A549 (cell line): ENCODE results near the gene PHF2. TPM values are rescaled to one million over a fixed set of nuclear protein-coding genes. Genes with fewer than 3 reads are reported as not detected.
"Not testable (repeated sequence)": the region's sequence is repeated elsewhere in the genome, so short reads cannot be mapped to it uniquely, and the experiment has no call there.

Experiments used
- ATAC-seq, 2 experiments: fragments of 200-7000 bp in 1 of 2; fragments of >200 bp in 1 of 2; cut with Nextera tagmentation in 1 of 2; cut with Tn5 transposase in 1 of 2; 3 replicates each; pipeline versions ENCODE4 v1.8.0 to v1.9.1; 2018 to 2020; ENCODE audit warnings: mild to moderate bottlenecking in 1 of 2, moderate library complexity in 1 of 2
- CTCF ChIA-PET: fragments of 300-600 bp; sonication (Branson Sonifier 250); formaldehyde crosslinking; extraction: SDS; loops from one replicate; lab custom pipeline; 2021; ENCODE audit warnings: antibody characterized with exemption, inconsistent platforms; lab: Yijun Ruan, JAX
- POLR2A ChIA-PET: fragments of 350-600 bp; formaldehyde crosslinking; extraction: SDS; loops from one replicate; lab custom pipeline; 2021; ENCODE audit warnings: antibody characterized with exemption, inconsistent platforms; lab: Yijun Ruan, JAX
- DNase-seq, 2 experiments: peaks; one replicate each; pipeline versions ENCODE4 v3.0.0 to v3.0.0-alpha.2; 2011 to 2016; ENCODE audit warnings: low read depth in 1 of 2, low spot score in 1 of 2
- FAIRE-seq: peaks from 2 replicates; lab custom pipeline; 2011; peaks lifted over from hg19 to GRCh38; lab: Jason Lieb, UNC
- H3K27ac ChIP-seq, 2 experiments: fragments of >200 bp; sonication (Bioruptor Twin); formaldehyde crosslinking; 3 replicates each; pipeline ENCODE4 v1.5.1; 2016 to 2017
- H3K4me1 ChIP-seq: fragments of >200 bp; sonication (Bioruptor Twin); formaldehyde crosslinking; 3 replicates; pipeline ENCODE4 v1.6.1; 2016
- H3K4me2 ChIP-seq: fragments of >200 bp; sonication (Bioruptor Twin); formaldehyde crosslinking; 3 replicates; pipeline ENCODE4 v1.6.1; 2016
- H3K4me3 ChIP-seq: fragments of >200 bp; sonication (Bioruptor Twin); formaldehyde crosslinking; 3 replicates; pipeline ENCODE4 v1.5.1; 2016
- H3K9me3 ChIP-seq: fragments of >200 bp; sonication (Bioruptor Twin); formaldehyde crosslinking; 3 replicates; pipeline ENCODE4 v1.6.1; 2016
- CHD2 ChIP-seq: fragments of 150-350 bp; IDR thresholded peaks from 2 replicates; pipeline ENCODE4 v1.6.1; 2014; ENCODE audit warnings: low read length; ENCODE audit not compliant: partially characterized antibody
- EHMT2 ChIP-seq: fragments of 200-600 bp; sonication (generic); IDR thresholded peaks from 2 replicates; pipeline ENCODE4 v1.6.1; 2016; ENCODE audit warnings: antibody characterized with exemption, low read depth, mild to moderate bottlenecking, moderate library complexity
- FOSB ChIP-seq: fragments of 250-450 bp; sonication (Bioruptor Pico); IDR thresholded peaks from 2 replicates; pipeline ENCODE4 v1.5.0; 2020; ENCODE audit warnings: mild to moderate bottlenecking, moderate library complexity
- HEYL ChIP-seq: fragments of 250-450 bp; sonication (Bioruptor Pico); IDR thresholded peaks from 2 replicates; pipeline ENCODE4 v1.8.0; 2021; ENCODE audit warnings: mild to moderate bottlenecking, moderate library complexity
- KDM1A ChIP-seq: fragments of 200-600 bp; sonication (generic); IDR thresholded peaks from 2 replicates; pipeline ENCODE4 v1.6.1; 2016; ENCODE audit warnings: low read depth, mild to moderate bottlenecking
- KDM5A ChIP-seq: fragments of 200-600 bp; sonication (generic); IDR thresholded peaks from 2 replicates; pipeline ENCODE4 v1.6.1; 2016; ENCODE audit warnings: antibody characterized with exemption, mild to moderate bottlenecking
- MAFK ChIP-seq: fragments of 450-650 bp; IDR thresholded peaks from 2 replicates; pipeline ENCODE4 v1.6.1; 2014; ENCODE audit not compliant: partially characterized antibody
- MAZ ChIP-seq: fragments of 150-350 bp; IDR thresholded peaks from 2 replicates; pipeline ENCODE4 v1.6.1; 2014; ENCODE audit warnings: antibody characterized with exemption, low read depth, low read length, borderline replicate concordance
- MYC ChIP-seq: IDR thresholded peaks from 2 replicates; pipeline ENCODE4 v1.6.1; 2012; ENCODE audit warnings: mild to moderate bottlenecking, inconsistent platforms, low read length, improper control_type of control experiment, borderline replicate concordance
- NPAS2 ChIP-seq: fragments of 250-450 bp; sonication (Bioruptor Pico); IDR thresholded peaks from 2 replicates; pipeline ENCODE4 v1.8.0; 2022; ENCODE audit warnings: mild to moderate bottlenecking, moderate library complexity, borderline replicate concordance
- PHF8 ChIP-seq: fragments of 200-600 bp; sonication (generic); IDR thresholded peaks from 2 replicates; pipeline ENCODE4 v1.6.1; 2016; ENCODE audit warnings: low read depth, mild to moderate bottlenecking, antibody characterized with exemption, moderate library complexity, borderline replicate concordance
- SREBF2 ChIP-seq: fragments of 450-650 bp; IDR thresholded peaks from 2 replicates; pipeline ENCODE4 v1.6.1; 2014; ENCODE audit warnings: mild to moderate bottlenecking, moderate library complexity
- TFCP2L1 ChIP-seq: fragments of 250-450 bp; sonication (Bioruptor Pico); IDR thresholded peaks from 2 replicates; pipeline ENCODE4 v1.5.0; 2021; ENCODE audit warnings: mild to moderate bottlenecking
- TP53 ChIP-seq: fragments of 250-450 bp; sonication (Bioruptor Pico); IDR thresholded peaks from 2 replicates; pipeline ENCODE4 v1.5.0; 2021; ENCODE audit warnings: mild to moderate bottlenecking, moderate library complexity
- ZFP36 ChIP-seq: fragments of 450-650 bp; IDR thresholded peaks from 2 replicates; pipeline ENCODE4 v1.6.1; 2014; ENCODE audit warnings: borderline replicate concordance; ENCODE audit not compliant: partially characterized antibody
- ZNF302 ChIP-seq: fragments of 250-450 bp; sonication (Bioruptor Pico); IDR thresholded peaks from 2 replicates; pipeline ENCODE4 v1.9.0; 2021; ENCODE audit warnings: inconsistent platforms, mild to moderate bottlenecking, moderate library complexity
- WGBS: methylation state at CpG from one replicate; pipeline ENCODE4 v1.1.6; 2017; ENCODE audit errors: missing lambda C conversion rate; 5-methylcytosine and 5-hydroxymethylcytosine counted together
- polyA plus RNA-seq, 4 experiments: library from polyadenylated mRNA; depleted of rRNA in 3 of 4; stranded (reverse); fragments of >200 nt; fragmentation: RNase III in 1 of 4; extraction: RNeasy Plus Mini Kit Qiagen cat#74134 plus additional on column Dnase treatment in 1 of 4; gene quantifications; 2 replicates in 3 of 4; 3 replicates in 1 of 4; pipeline ENCODE4 v1.2.3, GENCODE V29; 2011 to 2017
- TF ChIP-seq, protein P1 (sequence below): IDR thresholded peaks from 2 replicates; pipeline ENCODE4 v1.6.1; 2012; ENCODE audit warnings: low read depth, borderline replicate concordance
- TF ChIP-seq, protein P2 (sequence below): fragments of 450-650 bp; IDR thresholded peaks from 2 replicates; pipeline ENCODE4 v1.6.1; 2014; ENCODE audit warnings: antibody characterized with exemption
- TF ChIP-seq, protein P3 (sequence below): fragments of >200 bp; sonication (Bioruptor Twin); formaldehyde crosslinking; IDR thresholded peaks from 3 replicates; pipeline ENCODE4 v1.5.1; 2016
- TF ChIP-seq, protein P4 (sequence below): fragments of 150-350 bp; IDR thresholded peaks from 2 replicates; pipeline ENCODE4 v1.6.1; 2014; ENCODE audit warnings: low read depth, mild to moderate bottlenecking, low read length

Gene PHF2
- polyA plus RNA-seq, 2 of the 4 experiments (the other 2 are of a cell fraction) = 9.6 to 12.2 TPM

DNA sequence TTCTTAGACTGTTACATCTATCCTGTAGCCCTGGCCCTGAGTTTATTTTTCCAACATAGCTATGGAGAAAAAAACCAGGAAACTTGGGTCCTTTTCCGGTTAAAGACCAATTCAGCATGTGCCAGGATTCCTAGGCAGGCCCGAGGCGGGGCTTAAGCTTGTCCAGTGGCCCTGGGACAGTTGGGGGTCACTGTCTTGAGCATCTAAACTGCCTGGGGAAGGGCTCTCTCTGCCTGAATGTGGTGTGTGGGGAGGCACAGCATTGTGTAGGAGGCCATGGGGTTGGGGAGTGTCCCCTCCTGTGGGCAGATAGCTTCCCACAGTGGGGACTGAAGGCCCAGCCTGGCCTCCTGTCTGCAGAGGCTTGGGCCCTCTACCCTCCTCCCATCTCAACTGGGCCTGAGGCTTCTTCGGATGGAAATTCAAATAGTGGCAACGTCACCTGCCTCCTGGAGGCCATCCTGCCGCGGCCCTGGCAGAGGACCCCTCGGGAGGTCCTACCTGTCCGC is 88.8 kb downstream of the PHF2 start:
- DNase-seq (no peak), ATAC-seq (no peak)
- no peak overlapping the region for H3K4me3 ChIP-seq
- H3K4me2 ChIP-seq = no peak overlapping the region
- no peaks in the 10 kb centered on the region for H3K4me1 ChIP-seq
- ChIA-PET POLR2A (interaction anchor here (0.6 kb wide), 1 partner anchor 893 kb away, joined by 3 read pairs; no protein-coding TSS in a partner anchor), CTCF (interaction anchor here (0.9 to 1.8 kb wide), 5 partner anchors 11 to 548 kb away, joined by 3 to 10 read pairs (median 3); no protein-coding TSS in a partner anchor)
- no peaks in the 10 kb centered on the region for H3K9me3 ChIP-seq
- no peak for TF ChIP-seq PHF8
- no peak for TF ChIP-seq HEYL (CRISPR knock-in tag)
- no peak for TF ChIP-seq SREBF2
- no peak for TF ChIP-seq EHMT2
- no peak for TF ChIP-seq MAZ
- no peak for TF ChIP-seq ZFP36
- no peak for TF ChIP-seq ZNF302
- TF ChIP-seq KDM5A = no peak
- TF ChIP-seq, protein P1, sequence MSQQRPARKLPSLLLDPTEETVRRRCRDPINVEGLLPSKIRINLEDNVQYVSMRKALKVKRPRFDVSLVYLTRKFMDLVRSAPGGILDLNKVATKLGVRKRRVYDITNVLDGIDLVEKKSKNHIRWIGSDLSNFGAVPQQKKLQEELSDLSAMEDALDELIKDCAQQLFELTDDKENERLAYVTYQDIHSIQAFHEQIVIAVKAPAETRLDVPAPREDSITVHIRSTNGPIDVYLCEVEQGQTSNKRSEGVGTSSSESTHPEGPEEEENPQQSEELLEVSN = no peak
- TF ChIP-seq KDM1A = no peak
- TF ChIP-seq, all 56 proteins: peak for 0
- FAIRE-seq = no peak
- WGBS = 91% methylated on average over 9 of the region's 9 CpGs
- no peak overlapping the region for H3K27ac ChIP-seq

DNA sequence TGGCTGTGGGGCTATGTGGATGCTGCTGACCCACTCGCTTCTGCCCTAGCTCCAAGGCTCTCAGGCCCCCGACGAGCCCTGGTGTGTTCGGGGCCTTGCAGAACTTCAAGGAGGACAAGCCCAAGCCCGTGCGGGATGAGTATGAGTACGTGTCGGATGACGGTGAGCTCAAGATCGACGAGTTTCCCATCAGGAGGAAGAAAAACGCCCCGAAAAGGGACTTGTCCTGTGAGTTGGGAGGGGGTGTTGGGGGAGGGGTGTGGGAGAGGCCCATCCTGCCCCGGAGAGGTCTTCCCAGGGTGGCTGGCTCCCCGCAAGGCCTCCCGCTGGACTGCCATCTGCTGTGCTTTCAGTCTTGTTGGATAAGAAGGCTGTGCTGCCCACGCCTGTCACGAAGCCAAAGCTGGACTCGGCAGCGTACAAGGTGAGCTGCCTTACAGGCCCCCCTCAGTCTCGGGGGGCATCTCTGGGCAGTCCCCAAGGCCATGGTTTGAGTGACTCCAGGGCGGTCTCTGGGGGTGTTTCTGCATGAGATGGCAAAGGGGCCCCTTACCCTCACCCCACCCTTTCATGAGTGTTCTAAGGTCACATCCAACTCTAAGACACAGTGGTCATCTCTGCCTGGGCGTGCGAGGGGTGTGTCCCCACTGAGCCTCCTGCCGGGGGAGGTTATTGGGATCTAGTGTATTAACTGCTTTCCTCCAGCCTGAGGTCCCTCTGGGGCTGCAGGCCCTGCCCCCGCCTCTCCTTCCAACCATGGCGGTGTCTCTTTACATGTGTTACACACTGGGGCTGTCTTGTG is 89.5 kb downstream of the PHF2 start:
- no peak for ATAC-seq
- CTCF ChIA-PET = interaction anchor here (1.0 to 1.8 kb wide), 4 partner anchors 10 to 548 kb away, joined by 3 to 10 read pairs (median 3); no protein-coding TSS in a partner anchor

DNA sequence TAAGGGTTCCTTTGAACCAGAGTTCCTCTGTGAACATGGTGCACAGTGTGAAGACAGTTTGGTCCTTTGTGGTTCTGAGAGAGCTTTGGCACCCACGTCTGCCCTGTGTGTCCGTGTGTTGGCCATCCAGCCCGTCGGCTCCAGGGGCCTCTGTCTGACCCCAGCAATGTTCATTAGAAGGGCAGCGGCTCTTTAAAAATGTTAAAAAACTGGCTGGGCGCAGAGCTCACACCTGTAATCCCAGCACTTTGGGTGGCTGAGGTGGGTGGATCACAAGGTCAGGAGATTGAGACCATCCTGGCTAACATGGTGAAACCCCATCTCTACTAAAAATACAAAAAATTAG is 90.0 kb downstream of the PHF2 start:
- not testable (repeated sequence) for FAIRE-seq
- CTCF ChIA-PET = interaction anchor here (2.8 kb wide), 1 partner anchor 15 kb away, joined by 22 read pairs; no protein-coding TSS in a partner anchor

More for the DNA sequence above, 89.5 kb downstream of the PHF2 start:
- DNase-seq (no peak), FAIRE-seq (no peak)
- no peak overlapping the region for H3K27ac ChIP-seq
- no peaks in the 10 kb centered on the region for H3K9me3 ChIP-seq
- no peak for TF ChIP-seq TP53 (CRISPR knock-in tag)
- no peak for TF ChIP-seq TFCP2L1
- TF ChIP-seq FOSB (CRISPR knock-in tag) = no peak
- TF ChIP-seq, protein P2, sequence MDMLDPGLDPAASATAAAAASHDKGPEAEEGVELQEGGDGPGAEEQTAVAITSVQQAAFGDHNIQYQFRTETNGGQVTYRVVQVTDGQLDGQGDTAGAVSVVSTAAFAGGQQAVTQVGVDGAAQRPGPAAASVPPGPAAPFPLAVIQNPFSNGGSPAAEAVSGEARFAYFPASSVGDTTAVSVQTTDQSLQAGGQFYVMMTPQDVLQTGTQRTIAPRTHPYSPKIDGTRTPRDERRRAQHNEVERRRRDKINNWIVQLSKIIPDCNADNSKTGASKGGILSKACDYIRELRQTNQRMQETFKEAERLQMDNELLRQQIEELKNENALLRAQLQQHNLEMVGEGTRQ = no peak
- no peak for TF ChIP-seq NPAS2 (CRISPR knock-in tag)
- no peak for TF ChIP-seq CHD2
- TF ChIP-seq MYC = no peak
- TF ChIP-seq, protein P3, sequence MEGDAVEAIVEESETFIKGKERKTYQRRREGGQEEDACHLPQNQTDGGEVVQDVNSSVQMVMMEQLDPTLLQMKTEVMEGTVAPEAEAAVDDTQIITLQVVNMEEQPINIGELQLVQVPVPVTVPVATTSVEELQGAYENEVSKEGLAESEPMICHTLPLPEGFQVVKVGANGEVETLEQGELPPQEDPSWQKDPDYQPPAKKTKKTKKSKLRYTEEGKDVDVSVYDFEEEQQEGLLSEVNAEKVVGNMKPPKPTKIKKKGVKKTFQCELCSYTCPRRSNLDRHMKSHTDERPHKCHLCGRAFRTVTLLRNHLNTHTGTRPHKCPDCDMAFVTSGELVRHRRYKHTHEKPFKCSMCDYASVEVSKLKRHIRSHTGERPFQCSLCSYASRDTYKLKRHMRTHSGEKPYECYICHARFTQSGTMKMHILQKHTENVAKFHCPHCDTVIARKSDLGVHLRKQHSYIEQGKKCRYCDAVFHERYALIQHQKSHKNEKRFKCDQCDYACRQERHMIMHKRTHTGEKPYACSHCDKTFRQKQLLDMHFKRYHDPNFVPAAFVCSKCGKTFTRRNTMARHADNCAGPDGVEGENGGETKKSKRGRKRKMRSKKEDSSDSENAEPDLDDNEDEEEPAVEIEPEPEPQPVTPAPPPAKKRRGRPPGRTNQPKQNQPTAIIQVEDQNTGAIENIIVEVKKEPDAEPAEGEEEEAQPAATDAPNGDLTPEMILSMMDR = no peak
- TF ChIP-seq, protein P4, sequence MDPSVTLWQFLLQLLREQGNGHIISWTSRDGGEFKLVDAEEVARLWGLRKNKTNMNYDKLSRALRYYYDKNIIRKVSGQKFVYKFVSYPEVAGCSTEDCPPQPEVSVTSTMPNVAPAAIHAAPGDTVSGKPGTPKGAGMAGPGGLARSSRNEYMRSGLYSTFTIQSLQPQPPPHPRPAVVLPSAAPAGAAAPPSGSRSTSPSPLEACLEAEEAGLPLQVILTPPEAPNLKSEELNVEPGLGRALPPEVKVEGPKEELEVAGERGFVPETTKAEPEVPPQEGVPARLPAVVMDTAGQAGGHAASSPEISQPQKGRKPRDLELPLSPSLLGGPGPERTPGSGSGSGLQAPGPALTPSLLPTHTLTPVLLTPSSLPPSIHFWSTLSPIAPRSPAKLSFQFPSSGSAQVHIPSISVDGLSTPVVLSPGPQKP = no peak
- TF ChIP-seq MAFK = no peak
- H3K4me2 ChIP-seq = no peak overlapping the region
- H3K4me3 ChIP-seq = no peak overlapping the region
- no peaks in the 10 kb centered on the region for H3K4me1 ChIP-seq
- WGBS = 92% methylated on average over 23 of the region's 27 CpGs
- POLR2A ChIA-PET = interaction anchor here (0.6 kb wide), 1 partner anchor 894 kb away, joined by 3 read pairs; no protein-coding TSS in a partner anchor

More for the DNA sequence above, 90.0 kb downstream of the PHF2 start:
- H3K4me2 ChIP-seq, DNase-seq, H3K9me3 ChIP-seq, H3K4me1 ChIP-seq, H3K4me3 ChIP-seq, H3K27ac ChIP-seq, POLR2A ChIA-PET, ATAC-seq: not testable (repeated sequence)
- WGBS = 96% methylated on average over 6 of the region's 6 CpGs
